Measurements from ENCODE around the gene CYFIP1. TPM values are rescaled to one million over a fixed set of nuclear protein-coding genes. Genes with fewer than 3 reads are reported as not detected.

CYFIP1 gene
- total and polyA plus RNA-seq, 3 experiments from 2014 or later = 4.8 to 27.3 (median 24.0) TPM

GRCh38 chr15:22869856-22870255, 110.3 kb downstream of the CYFIP1 start:
- POLR2A ChIA-PET = no interaction called here
- Histone ChIP-seq H3K27me3 (ENCODE audit: insufficient read depth, low read length, poor library complexity, severe bottlenecking) (no peaks in the 10 kb centered on the region), H3K4me1 (ENCODE audit: insufficient read depth, low read length) (no peaks in the 10 kb centered on the region), H3K27ac (ENCODE audit: low read depth, low read length) (no peak overlapping the region), H3K36me3 (ENCODE audit: insufficient read depth, low read length) (peaks cover 23% of the 10 kb centered on the region), H3K4me3 (ENCODE audit: low read length) (no peak overlapping the region), H3K9me3 (ENCODE audit: low read length) (no peaks in the 10 kb centered on the region)
- H3K4me1 Mint-ChIP-seq = peaks cover 0 to 6% (median 3%) of the 10 kb centered on the region in 3 donors
- H3K9me3 Mint-ChIP-seq = peaks cover 0 to 2% (median 0%) of the 10 kb centered on the region in 5 donors
- H3K36me3 Mint-ChIP-seq = peaks cover 0 to 49% (median 15%) of the 10 kb centered on the region in 3 donors
- no peak overlapping the region for H3K4me3 Mint-ChIP-seq
- no peaks in the 10 kb centered on the region for H3K27me3 Mint-ChIP-seq
- DNase-seq = no peak
- H3K27ac Mint-ChIP-seq = no peak overlapping the region
- CTCF ChIA-PET = no interaction called here

- no peaks in the 10 kb centered on the region for H3K27me3 Mint-ChIP-seq
- no peaks in the 10 kb centered on the region for H3K27me3 ChIP-seq (ENCODE audit: insufficient read depth, low read length, poor library complexity, severe bottlenecking)
- peak overlapping the region in 2 of 8 donors; percentile 0 to 56 for H3K27ac Mint-ChIP-seq
- peaks cover 0 to 2% (median 0%) of the 10 kb centered on the region in 5 donors for H3K9me3 Mint-ChIP-seq
- DNase-seq = no peak
- ChIA-PET POLR2A (no interaction called here), CTCF (no interaction called here)
- H3K36me3 ChIP-seq (ENCODE audit: insufficient read depth, low read length) = peaks cover 29% of the 10 kb centered on the region
- H3K4me1 ChIP-seq (ENCODE audit: insufficient read depth, low read length) = no peaks in the 10 kb centered on the region
- H3K4me3 ChIP-seq (ENCODE audit: low read length) = no peak overlapping the region
- no peak overlapping the region for H3K27ac ChIP-seq (ENCODE audit: low read depth, low read length)
- peaks cover 0 to 57% (median 19%) of the 10 kb centered on the region in 3 donors for H3K36me3 Mint-ChIP-seq
- no peak overlapping the region for H3K4me3 Mint-ChIP-seq
- peaks cover 0 to 6% (median 3%) of the 10 kb centered on the region in 3 donors for H3K4me1 Mint-ChIP-seq
- no peaks in the 10 kb centered on the region for H3K9me3 ChIP-seq (ENCODE audit: low read length)
Observed at GRCh38 chr15:22868928-22869327, 111.2 kb downstream of the CYFIP1 start.

- Histone ChIP-seq H3K36me3 (ENCODE audit: insufficient read depth, low read length) (peaks cover 31% of the 10 kb centered on the region), H3K27ac (ENCODE audit: low read depth, low read length) (no peak overlapping the region), H3K4me3 (ENCODE audit: low read length) (no peak overlapping the region), H3K4me1 (ENCODE audit: insufficient read depth, low read length) (no peaks in the 10 kb centered on the region), H3K27me3 (ENCODE audit: insufficient read depth, low read length, poor library complexity, severe bottlenecking) (no peaks in the 10 kb centered on the region), H3K9me3 (ENCODE audit: low read length) (no peaks in the 10 kb centered on the region)
- CTCF ChIA-PET = no interaction called here
- Mint-ChIP-seq H3K36me3 (peaks cover 0 to 62% (median 23%) of the 10 kb centered on the region in 3 donors), H3K4me3 (no peak overlapping the region), H3K9me3 (peaks cover 0 to 2% (median 0%) of the 10 kb centered on the region in 5 donors), H3K27ac (peak overlapping the region in 1 of 8 donors; percentile 5), H3K27me3 (no peaks in the 10 kb centered on the region), H3K4me1 (peaks cover 3 to 6% (median 6%) of the 10 kb centered on the region in 3 donors)
- POLR2A ChIA-PET = no interaction called here
- DNase-seq = no peak
Observed at GRCh38 chr15:22868495-22868894, 111.7 kb downstream of the CYFIP1 start.

GRCh38 chr15:22867886-22868285, 112.3 kb downstream of the CYFIP1 start:
- H3K4me3 Mint-ChIP-seq = no peak overlapping the region
- Histone ChIP-seq H3K9me3 (ENCODE audit: low read length) (no peaks in the 10 kb centered on the region), H3K4me3 (ENCODE audit: low read length) (no peak overlapping the region), H3K27me3 (ENCODE audit: insufficient read depth, low read length, poor library complexity, severe bottlenecking) (no peaks in the 10 kb centered on the region), H3K27ac (ENCODE audit: low read depth, low read length) (no peak overlapping the region), H3K36me3 (ENCODE audit: insufficient read depth, low read length) (peaks cover 32% of the 10 kb centered on the region), H3K4me1 (ENCODE audit: insufficient read depth, low read length) (no peaks in the 10 kb centered on the region)
- ChIA-PET POLR2A (interaction anchor here (0.5 kb wide), 1 partner anchor 109 kb away, joined by 3 read pairs; no protein-coding TSS in a partner anchor), CTCF (interaction anchor here (0.6 kb wide), 1 partner anchor 67 kb away, joined by 3 read pairs; no protein-coding TSS in a partner anchor)
- peak overlapping the region in 2 of 8 donors; percentile 6 to 26 for H3K27ac Mint-ChIP-seq
- no peak for DNase-seq
- peaks cover 0 to 2% (median 0%) of the 10 kb centered on the region in 5 donors for H3K9me3 Mint-ChIP-seq
- H3K36me3 Mint-ChIP-seq = peaks cover 0 to 68% (median 24%) of the 10 kb centered on the region in 3 donors
- H3K27me3 Mint-ChIP-seq = no peaks in the 10 kb centered on the region
- peaks cover 4 to 8% (median 6%) of the 10 kb centered on the region in 3 donors for H3K4me1 Mint-ChIP-seq

GRCh38 chr15:22866079-22866478, 114.1 kb downstream of the CYFIP1 start:
- Histone ChIP-seq H3K27me3 (ENCODE audit: insufficient read depth, low read length, poor library complexity, severe bottlenecking) (no peaks in the 10 kb centered on the region), H3K4me1 (ENCODE audit: insufficient read depth, low read length) (no peaks in the 10 kb centered on the region), H3K4me3 (ENCODE audit: low read length) (no peak overlapping the region), H3K9me3 (ENCODE audit: low read length) (no peaks in the 10 kb centered on the region), H3K36me3 (ENCODE audit: insufficient read depth, low read length) (peaks cover 37% of the 10 kb centered on the region), H3K27ac (ENCODE audit: low read depth, low read length) (no peak overlapping the region)
- POLR2A ChIA-PET = no interaction called here
- peaks cover 9 to 14% (median 12%) of the 10 kb centered on the region in 3 donors for H3K4me1 Mint-ChIP-seq
- H3K4me3 Mint-ChIP-seq = no peak overlapping the region
- CTCF ChIA-PET = interaction anchor here (1.5 kb wide), 1 partner anchor 10 kb away, joined by 4 read pairs; no protein-coding TSS in a partner anchor
- H3K27ac Mint-ChIP-seq = peak overlapping the region in 4 of 8 donors; percentile 0 to 62 (median 30)
- DNase-seq = no peak
- H3K9me3 Mint-ChIP-seq = no peaks in the 10 kb centered on the region
- H3K27me3 Mint-ChIP-seq = no peaks in the 10 kb centered on the region
- peaks cover 0 to 81% (median 33%) of the 10 kb centered on the region in 3 donors for H3K36me3 Mint-ChIP-seq

- Mint-ChIP-seq H3K27me3 (no peaks in the 10 kb centered on the region), H3K4me3 (no peak overlapping the region), H3K9me3 (no peaks in the 10 kb centered on the region), H3K4me1 (peaks cover 9 to 20% (median 12%) of the 10 kb centered on the region in 3 donors), H3K27ac (peak overlapping the region in 2 of 8 donors; percentile 24 to 66), H3K36me3 (peaks cover 0 to 83% (median 40%) of the 10 kb centered on the region in 3 donors)
- POLR2A ChIA-PET = no interaction called here
- Histone ChIP-seq H3K27me3 (ENCODE audit: insufficient read depth, low read length, poor library complexity, severe bottlenecking) (no peaks in the 10 kb centered on the region), H3K27ac (ENCODE audit: low read depth, low read length) (no peak overlapping the region), H3K36me3 (ENCODE audit: insufficient read depth, low read length) (peaks cover 46% of the 10 kb centered on the region), H3K9me3 (ENCODE audit: low read length) (no peaks in the 10 kb centered on the region), H3K4me3 (ENCODE audit: low read length) (no peak overlapping the region), H3K4me1 (ENCODE audit: insufficient read depth, low read length) (no peaks in the 10 kb centered on the region)
- CTCF ChIA-PET = no interaction called here
- DNase-seq = no peak
Observed at GRCh38 chr15:22863356-22863755, 116.8 kb downstream of the CYFIP1 start.

- no peaks in the 10 kb centered on the region for H3K9me3 ChIP-seq (ENCODE audit: low read length)
- Mint-ChIP-seq H3K36me3 (peaks cover 0 to 75% (median 36%) of the 10 kb centered on the region in 3 donors), H3K4me1 (peaks cover 9 to 21% (median 17%) of the 10 kb centered on the region in 3 donors), H3K4me3 (no peak overlapping the region), H3K27me3 (no peaks in the 10 kb centered on the region), H3K9me3 (no peaks in the 10 kb centered on the region), H3K27ac (peak overlapping the region in 2 of 8 donors; percentile 31 to 72)
- H3K4me3 ChIP-seq (ENCODE audit: low read length) = no peak overlapping the region
- ChIA-PET CTCF (no interaction called here), POLR2A (no interaction called here)
- H3K36me3 ChIP-seq (ENCODE audit: insufficient read depth, low read length) = peaks cover 37% of the 10 kb centered on the region
- no peaks in the 10 kb centered on the region for H3K27me3 ChIP-seq (ENCODE audit: insufficient read depth, low read length, poor library complexity, severe bottlenecking)
- no peaks in the 10 kb centered on the region for H3K4me1 ChIP-seq (ENCODE audit: insufficient read depth, low read length)
- no peak overlapping the region for H3K27ac ChIP-seq (ENCODE audit: low read depth, low read length)
- DNase-seq = no peak
Observed at GRCh38 chr15:22861161-22861560, 119.0 kb downstream of the CYFIP1 start.

GRCh38 chr15:22856659-22857058, 123.5 kb downstream of the CYFIP1 start:
- Histone ChIP-seq H3K9me3 (ENCODE audit: low read length) (no peaks in the 10 kb centered on the region), H3K27ac (ENCODE audit: low read depth, low read length) (no peak overlapping the region), H3K36me3 (ENCODE audit: insufficient read depth, low read length) (peaks cover 42% of the 10 kb centered on the region), H3K4me1 (ENCODE audit: insufficient read depth, low read length) (no peaks in the 10 kb centered on the region), H3K4me3 (ENCODE audit: low read length) (no peak overlapping the region), H3K27me3 (ENCODE audit: insufficient read depth, low read length, poor library complexity, severe bottlenecking) (no peaks in the 10 kb centered on the region)
- Mint-ChIP-seq H3K4me3 (no peak overlapping the region), H3K36me3 (peaks cover 0 to 71% (median 29%) of the 10 kb centered on the region in 3 donors), H3K27ac (peak overlapping the region in 2 of 8 donors; percentile 13 to 17), H3K4me1 (peaks cover 4 to 9% (median 8%) of the 10 kb centered on the region in 3 donors), H3K27me3 (no peaks in the 10 kb centered on the region), H3K9me3 (no peaks in the 10 kb centered on the region)
- DNase-seq = no peak
- CTCF ChIA-PET = interaction anchor here (1.6 kb wide), 1 partner anchor 9 kb away, joined by 4 read pairs; no protein-coding TSS in a partner anchor
- POLR2A ChIA-PET = no interaction called here
